Panc1 (cell line): ENCODE measurements around the gene GAB4.

ENCODE experiments used
- TCF7L2 ChIP-seq: IDR thresholded peaks from 2 replicates; pipeline ENCODE4 v1.6.1; 2011; ENCODE audit warnings: mild to moderate bottlenecking, low read depth, low read length, inconsistent platforms
- TF ChIP-seq, protein P1 (sequence below): fragments of 450-650 bp; IDR thresholded peaks from 2 replicates; pipeline ENCODE4 v1.5.1; 2017; ENCODE audit warnings: mild to moderate bottlenecking

DNA sequence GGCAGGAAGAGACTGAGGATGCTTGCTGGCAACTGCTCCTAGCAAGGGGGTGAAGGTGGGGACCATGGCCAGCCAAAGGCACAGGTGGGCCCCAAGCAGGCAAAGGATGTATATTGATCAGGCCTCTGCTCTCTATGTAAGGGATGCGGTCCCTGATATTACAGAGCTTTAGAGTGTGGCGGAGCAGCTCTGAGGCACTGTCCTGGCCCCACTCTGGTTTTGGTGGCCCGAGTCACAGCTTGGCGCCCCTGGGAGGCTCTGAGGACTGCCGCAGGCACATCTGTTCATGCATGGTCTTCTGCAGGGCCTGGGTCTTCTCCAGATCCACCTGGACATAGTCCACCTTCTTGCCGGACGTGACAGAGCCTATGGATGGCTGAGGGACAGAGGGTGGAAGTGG lies 45.5 kb downstream of the GAB4 start:
- TF ChIP-seq, protein P1, sequence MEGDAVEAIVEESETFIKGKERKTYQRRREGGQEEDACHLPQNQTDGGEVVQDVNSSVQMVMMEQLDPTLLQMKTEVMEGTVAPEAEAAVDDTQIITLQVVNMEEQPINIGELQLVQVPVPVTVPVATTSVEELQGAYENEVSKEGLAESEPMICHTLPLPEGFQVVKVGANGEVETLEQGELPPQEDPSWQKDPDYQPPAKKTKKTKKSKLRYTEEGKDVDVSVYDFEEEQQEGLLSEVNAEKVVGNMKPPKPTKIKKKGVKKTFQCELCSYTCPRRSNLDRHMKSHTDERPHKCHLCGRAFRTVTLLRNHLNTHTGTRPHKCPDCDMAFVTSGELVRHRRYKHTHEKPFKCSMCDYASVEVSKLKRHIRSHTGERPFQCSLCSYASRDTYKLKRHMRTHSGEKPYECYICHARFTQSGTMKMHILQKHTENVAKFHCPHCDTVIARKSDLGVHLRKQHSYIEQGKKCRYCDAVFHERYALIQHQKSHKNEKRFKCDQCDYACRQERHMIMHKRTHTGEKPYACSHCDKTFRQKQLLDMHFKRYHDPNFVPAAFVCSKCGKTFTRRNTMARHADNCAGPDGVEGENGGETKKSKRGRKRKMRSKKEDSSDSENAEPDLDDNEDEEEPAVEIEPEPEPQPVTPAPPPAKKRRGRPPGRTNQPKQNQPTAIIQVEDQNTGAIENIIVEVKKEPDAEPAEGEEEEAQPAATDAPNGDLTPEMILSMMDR = no peak
- TF ChIP-seq TCF7L2 = no peak
